ENCODE results near the gene CD3E. TPM values are rescaled to one million over a fixed set of nuclear protein-coding genes. Genes with fewer than 3 reads are reported as not detected.

Gene CD3E
- total RNA-seq, 1 experiment from 2014 or later: not detected

- no peak for TF ChIP-seq CTCF (conservative IDR thresholded peaks at IDR 0.05)
- no peak for TF ChIP-seq EZH2 (IDR thresholded peaks at IDR 0.05; ENCODE audit: low read depth)
- peak in 1 of 2 experiments; percentile 5 for DNase-seq
- ChIA-PET POLR2A (ENCODE audit: unreplicated experiment) (no interaction called here), CTCF (interaction anchor here (0.5 to 0.6 kb wide), 2 partner anchors 85 to 796 kb away, joined by 3 read pairs; no protein-coding TSS in a partner anchor)
- H3K4me1 ChIP-seq (replicated peaks; ENCODE audit: insufficient read depth): peaks cover 24% of the 10 kb centered on the region
- H3K36me3 ChIP-seq (ENCODE audit: low read depth): peaks cover 40% of the 10 kb centered on the region
- H4K20me1 ChIP-seq (ENCODE audit: insufficient read depth): no peaks in the 10 kb centered on the region
- no peaks in the 10 kb centered on the region for H3K9me2 ChIP-seq (ENCODE audit: insufficient read depth)
- H3K9me3 ChIP-seq (ENCODE audit: insufficient read depth, low read depth): no peaks in the 10 kb centered on the region
- peaks cover 30% of the 10 kb centered on the region for H3F3A ChIP-seq (ENCODE audit: insufficient read depth, low read depth)
- no peak overlapping the region for H3K4me2 ChIP-seq
- no peak overlapping the region for H3K27ac ChIP-seq
- intact Hi-C loops (cut with micrococcal nuclease; ENCODE audit: unreplicated experiment): loop anchor here (5.0 kb wide), 1 partner anchor 92 kb away; no protein-coding TSS in a partner anchor
- H3K4me3 ChIP-seq: no peak overlapping the region
- no peaks in the 10 kb centered on the region for H3K27me3 ChIP-seq (ENCODE audit: insufficient read depth, low read depth)
- H3K79me2 ChIP-seq (ENCODE audit: low read depth): peaks cover 24% of the 10 kb centered on the region
- no peak overlapping the region for H2AFZ ChIP-seq
- BruUV-seq (replicated peaks): no TSS peak
Measured at GRCh38 chr11:118260353-118260752, 44.2 kb upstream of the CD3E start.

- BruUV-seq (replicated peaks): no TSS peak
Measured at GRCh38 chr11:118263112-118263511, 41.4 kb upstream of the CD3E start.

More at GRCh38 chr11:118263112-118263511, 41.4 kb upstream of the CD3E start:
- H2AFZ ChIP-seq: peak overlapping the region; percentile 92
- DNase-seq: no peak
- H3F3A ChIP-seq (ENCODE audit: insufficient read depth, low read depth): peaks cover 39% of the 10 kb centered on the region
- H3K4me2 ChIP-seq: peak overlapping the region; percentile 88
- no peaks in the 10 kb centered on the region for H3K9me3 ChIP-seq (ENCODE audit: insufficient read depth, low read depth)
- H3K4me1 ChIP-seq (replicated peaks; ENCODE audit: insufficient read depth): peaks cover 40% of the 10 kb centered on the region
- CTCF ChIA-PET: no interaction called here
- H3K79me2 ChIP-seq (ENCODE audit: low read depth): peaks cover 24% of the 10 kb centered on the region
- no peak for TF ChIP-seq EZH2 (IDR thresholded peaks at IDR 0.05; ENCODE audit: low read depth)
- TF ChIP-seq CTCF (conservative IDR thresholded peaks at IDR 0.05): no peak
- no peaks in the 10 kb centered on the region for H3K27me3 ChIP-seq (ENCODE audit: insufficient read depth, low read depth)
- H4K20me1 ChIP-seq (ENCODE audit: insufficient read depth): no peaks in the 10 kb centered on the region
- POLR2A ChIA-PET (ENCODE audit: unreplicated experiment): interaction anchor here (0.6 kb wide), 1 partner anchor 649 kb away, joined by 4 read pairs; no protein-coding TSS in a partner anchor
- peak overlapping the region; percentile 86 for H3K4me3 ChIP-seq
- intact Hi-C loops (cut with micrococcal nuclease; ENCODE audit: unreplicated experiment): loop anchor here (5.0 kb wide), 1 partner anchor 89 kb away; no protein-coding TSS in a partner anchor
- no peaks in the 10 kb centered on the region; the same call in 1 of the 2 replicates for H3K9me2 ChIP-seq (ENCODE audit: insufficient read depth)
- H3K36me3 ChIP-seq (ENCODE audit: low read depth): peaks cover 39% of the 10 kb centered on the region
- peak overlapping the region; percentile 95 for H3K27ac ChIP-seq

All from PC-9 (cell line).